Sciatic nerve (tissue), 2 donors: ENCODE data around the gene ITCH. TPM values are rescaled to one million over a fixed set of nuclear protein-coding genes. Genes with fewer than 3 reads are reported as not detected.

Experiments
- ATAC-seq: fragments of 200-7000 bp; cut with Tn5 transposase; one replicate; pipeline ENCODE4 v1.9.1; 2020; ENCODE audit warnings: mild to moderate bottlenecking, moderate library complexity
- DNase-seq: peaks from one replicate; pipeline ENCODE4 v3.0.0-alpha.2; 2020; ENCODE audit warnings: low spot score
- intact Hi-C: fragments of 100-400 bp; cut with DNase I; formaldehyde crosslinking; loops from one replicate; pipeline ENCODE4 v1.14.2; 2022
- total RNA-seq: library from RNA; stranded (reverse); fragmentation: NEBNext Ultra II Directional; extraction: Animal tissue kit (Norgen Biotek cat#: 25700); gene quantifications from one replicate; pipeline ENCODE4 v1.2.1, GENCODE V29; 2021
- donor health status: DM: no; HTN: no; CAD: no.
- donor health status: DM: no; HTN: no; CAD: no.

Gene ITCH
- total RNA-seq, 1 donor from 2014 or later = 84.3 TPM

- DNase-seq (no peak), ATAC-seq (no peak)
- intact Hi-C loops = no loop called here
Observed at GRCh38 chr20:34534391-34535165, 171.5 kb downstream of the ITCH start.

GRCh38 chr20:34535301-34535840 lies 172.3 kb downstream of the ITCH start:
- intact Hi-C loops = no loop called here
- DNase-seq (no peak), ATAC-seq (no peak)

- ATAC-seq (no peak), DNase-seq (no peak)
- intact Hi-C loops = no loop called here
Observed at GRCh38 chr20:34535857-34536256, 172.8 kb downstream of the ITCH start.

GRCh38 chr20:34536798-34537394 lies 173.8 kb downstream of the ITCH start:
- intact Hi-C loops = no loop called here
- DNase-seq = no peak
- peak; percentile 48 for ATAC-seq

- intact Hi-C loops = no loop called here
- DNase-seq (no peak), ATAC-seq (peak; percentile 30)
Observed at GRCh38 chr20:34537651-34538050, 174.6 kb downstream of the ITCH start.

GRCh38 chr20:34538671-34539123 lies 175.6 kb downstream of the ITCH start:
- ATAC-seq = peak; percentile 52
- DNase-seq = no peak
- intact Hi-C loops = no loop called here

- ATAC-seq = no peak
- intact Hi-C loops = no loop called here
- DNase-seq = no peak
Observed at GRCh38 chr20:34539756-34540155, 176.7 kb downstream of the ITCH start.

GRCh38 chr20:34540596-34541263 lies 177.7 kb downstream of the ITCH start:
- ATAC-seq (no peak), DNase-seq (no peak)
- intact Hi-C loops = no loop called here

GRCh38 chr20:34541264-34541901 lies 178.3 kb downstream of the ITCH start:
- intact Hi-C loops = no loop called here

GRCh38 chr20:34541917-34542316 lies 178.8 kb downstream of the ITCH start:
- ATAC-seq = no peak
- intact Hi-C loops = no loop called here
- no peak for DNase-seq

More at GRCh38 chr20:34541264-34541901, 178.3 kb downstream of the ITCH start:
- DNase-seq = no peak
- no peak for ATAC-seq

GRCh38 chr20:34542439-34542838 lies 179.4 kb downstream of the ITCH start:
- no peak for ATAC-seq
- DNase-seq = no peak
- intact Hi-C loops = no loop called here

GRCh38 chr20:34543463-34544056 lies 180.5 kb downstream of the ITCH start:
- intact Hi-C loops = no loop called here
- DNase-seq = no peak
- ATAC-seq = no peak

GRCh38 chr20:34544109-34544796 lies 181.2 kb downstream of the ITCH start:
- intact Hi-C loops = no loop called here
- ATAC-seq (peak; percentile 66), DNase-seq (no peak)

GRCh38 chr20:34546751-34547181 lies 183.7 kb downstream of the ITCH start:
- ATAC-seq (no peak), DNase-seq (no peak)
- intact Hi-C loops = no loop called here

GRCh38 chr20:34547844-34548613 lies 185.0 kb downstream of the ITCH start:
- DNase-seq (no peak), ATAC-seq (no peak)
- intact Hi-C loops = no loop called here

GRCh38 chr20:34549291-34549928 lies 186.3 kb downstream of the ITCH start:
- ATAC-seq = no peak
- DNase-seq = no peak
- intact Hi-C loops = no loop called here

- intact Hi-C loops = no loop called here
- no peak for ATAC-seq
- DNase-seq = no peak
Observed at GRCh38 chr20:34549929-34550305, 186.8 kb downstream of the ITCH start.
